OCI-LY7 (cell line): ENCODE data around the gene DCST2. TPM values are rescaled to one million over a fixed set of nuclear protein-coding genes. Genes with fewer than 3 reads are reported as not detected.
A peak's percentile ranks its signal among the peaks of the same experiment; 100 is the strongest.

Experiments
- BruUV-seq: library from RNA; stranded (reverse); fragments of 400-500 nt; replicated peaks from 2 replicates; lab custom pipeline; 2021; lab: Mats Ljungman, UMichigan
- CTCF ChIA-PET: fragments of 300-600 bp; sonication (Branson Sonifier 250); formaldehyde crosslinking; loops from one replicate; lab custom pipeline; 2022; ENCODE audit warnings: antibody characterized with exemption; ENCODE audit not compliant: unreplicated experiment; lab: Charles Lee
- POLR2A ChIA-PET: fragments of 300-600 bp; sonication (Branson Sonifier 250); formaldehyde crosslinking; loops from one replicate; lab custom pipeline; 2022; ENCODE audit warnings: antibody characterized with exemption; lab: Charles Lee
- DNase-seq: peaks from one replicate; pipeline ENCODE4 v3.0.0-alpha.2; 2015; ENCODE audit warnings: low spot score
- H2AFZ ChIP-seq: fragments of 200-600 bp; sonication (generic), shearing (Covaris generic); 2 replicates; pipeline ENCODE4 v1.6.1; 2014; ENCODE audit warnings: mild to moderate bottlenecking, antibody characterized with exemption, low read length, moderate library complexity
- H3K27ac ChIP-seq: fragments of 200-600 bp; sonication (generic); 2 replicates; pipeline ENCODE4 v1.5.1; 2014; ENCODE audit warnings: mixed run types, low read depth, mild to moderate bottlenecking, moderate library complexity, low read length, inconsistent platforms; ENCODE audit not compliant: poor library complexity, severe bottlenecking
- H3K36me3 ChIP-seq: fragments of 200-600 bp; sonication (generic); 2 replicates; pipeline ENCODE4 v1.6.1; 2014; ENCODE audit warnings: mild to moderate bottlenecking, antibody characterized with exemption, low read length, moderate library complexity, mixed read lengths; ENCODE audit not compliant: insufficient read depth
- H3K4me1 ChIP-seq: fragments of 200-600 bp; sonication (generic); 2 replicates; pipeline ENCODE4 v1.5.1; 2014; ENCODE audit warnings: mild to moderate bottlenecking, low read length; ENCODE audit not compliant: insufficient read depth, poor library complexity, severe bottlenecking
- H3K4me2 ChIP-seq: fragments of 200-600 bp; sonication (generic); 2 replicates; pipeline ENCODE4 v1.6.1; 2014; ENCODE audit warnings: mild to moderate bottlenecking, low read length
- H3K4me3 ChIP-seq: fragments of 200-600 bp; sonication (generic); 2 replicates; pipeline ENCODE4 v1.5.1; 2014; ENCODE audit warnings: mild to moderate bottlenecking, low read depth, low read length; ENCODE audit not compliant: poor library complexity, severe bottlenecking
- H3K79me2 ChIP-seq: fragments of 200-600 bp; sonication (generic); 2 replicates; pipeline ENCODE4 v1.6.1; 2016; ENCODE audit warnings: low read depth, mild to moderate bottlenecking, low read length, moderate library complexity, mixed read lengths; ENCODE audit not compliant: insufficient read depth
- H3K9me2 ChIP-seq: fragments of 200-600 bp; sonication (generic); 2 replicates; pipeline ENCODE4 v1.6.1; 2016; ENCODE audit warnings: mild to moderate bottlenecking, low read length, mixed read lengths; ENCODE audit not compliant: insufficient read depth
- H3K9me3 ChIP-seq: fragments of 200-600 bp; sonication (generic); 2 replicates; pipeline ENCODE4 v1.6.1; 2014; ENCODE audit warnings: mild to moderate bottlenecking, mixed run types, low read length, mixed read lengths
- H4K20me1 ChIP-seq: fragments of 200-600 bp; sonication (generic); 2 replicates; pipeline ENCODE4 v1.6.1; 2014; ENCODE audit warnings: mild to moderate bottlenecking, antibody characterized with exemption, low read length, moderate library complexity, mixed read lengths; ENCODE audit not compliant: insufficient read depth
- EZH2phosphoT487 ChIP-seq: fragments of 200-600 bp; sonication (generic); IDR thresholded peaks from 2 replicates; pipeline ENCODE4 v1.6.1; 2018; ENCODE audit warnings: low read depth, borderline replicate concordance, mild to moderate bottlenecking, mixed run types, antibody characterized with exemption, low read length, moderate library complexity, mixed read lengths
- intact Hi-C: fragments of 100-400 bp; cut with micrococcal nuclease; formaldehyde crosslinking; loops from one replicate; pipeline ENCODE4 v1.10.0; 2022; ENCODE audit not compliant: unreplicated experiment
- total RNA-seq, 2 experiments: library from RNA; depleted of rRNA in 1 of 2; stranded (reverse); fragments of >200 nt in 1 of 2; shearing (Covaris generic) in 1 of 2; gene quantifications; 2 replicates each; pipeline ENCODE4 v1.2.3, GENCODE V29; 2014 to 2022
- TF ChIP-seq, protein P1 (sequence below): fragments of 200-600 bp; sonication (generic); conservative IDR thresholded peaks from 2 replicates; pipeline ENCODE4 v1.5.1; 2014; ENCODE audit warnings: mild to moderate bottlenecking, antibody characterized with exemption, low read length, moderate library complexity, mixed read lengths

DCST2 gene
- total RNA-seq, 2 experiments from 2014 or later = 0.85 to 2.0 TPM

GRCh38 chr1:154974102-154974807 is 59.3 kb downstream of the DCST2 start, which contains the start of gene CKS1B:
TSS of gene CKS1B (plus strand) at chr1:154974681. CDS start at chr1:154974746, 65 bp downstream.
- H2AFZ ChIP-seq = peak within 1 kb of the TSS; percentile 20; the same call in 1 of the 2 replicates
- TF ChIP-seq, protein P1, sequence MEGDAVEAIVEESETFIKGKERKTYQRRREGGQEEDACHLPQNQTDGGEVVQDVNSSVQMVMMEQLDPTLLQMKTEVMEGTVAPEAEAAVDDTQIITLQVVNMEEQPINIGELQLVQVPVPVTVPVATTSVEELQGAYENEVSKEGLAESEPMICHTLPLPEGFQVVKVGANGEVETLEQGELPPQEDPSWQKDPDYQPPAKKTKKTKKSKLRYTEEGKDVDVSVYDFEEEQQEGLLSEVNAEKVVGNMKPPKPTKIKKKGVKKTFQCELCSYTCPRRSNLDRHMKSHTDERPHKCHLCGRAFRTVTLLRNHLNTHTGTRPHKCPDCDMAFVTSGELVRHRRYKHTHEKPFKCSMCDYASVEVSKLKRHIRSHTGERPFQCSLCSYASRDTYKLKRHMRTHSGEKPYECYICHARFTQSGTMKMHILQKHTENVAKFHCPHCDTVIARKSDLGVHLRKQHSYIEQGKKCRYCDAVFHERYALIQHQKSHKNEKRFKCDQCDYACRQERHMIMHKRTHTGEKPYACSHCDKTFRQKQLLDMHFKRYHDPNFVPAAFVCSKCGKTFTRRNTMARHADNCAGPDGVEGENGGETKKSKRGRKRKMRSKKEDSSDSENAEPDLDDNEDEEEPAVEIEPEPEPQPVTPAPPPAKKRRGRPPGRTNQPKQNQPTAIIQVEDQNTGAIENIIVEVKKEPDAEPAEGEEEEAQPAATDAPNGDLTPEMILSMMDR = no peak
- TF ChIP-seq EZH2phosphoT487 = no peak
- ChIA-PET CTCF (no interaction called here), POLR2A (interaction anchor here (0.5 to 1.7 kb wide), 10 partner anchors 16 to 338 kb away, joined by 3 to 6 read pairs (median 3); partner anchors contain the start of genes EFNA4, KCNN3, LENEP and PBXIP1)
- no peaks in the 10 kb centered on the region for H3K9me2 ChIP-seq
- intact Hi-C loops = loop anchor here (1.0 kb wide), 2 partner anchors 13 to 25 kb away; partner anchors contain the start of gene PYGO2
- BruUV-seq = no TSS peak
- peaks cover 15% of the 10 kb centered on the region; the same call in 1 of the 2 replicates for H4K20me1 ChIP-seq
- H3K36me3 ChIP-seq = peaks cover 50% of the 10 kb centered on the region
- peak; percentile 100 for DNase-seq
- peak within 1 kb of the TSS; percentile 89 for H3K27ac ChIP-seq
- peak within 1 kb of the TSS; percentile 83 for H3K4me3 ChIP-seq
- H3K4me1 ChIP-seq = peaks cover 52% of the 10 kb centered on the region
- peaks cover 72% of the 10 kb centered on the region for H3K79me2 ChIP-seq
- H3K9me3 ChIP-seq = no peaks in the 10 kb centered on the region
- peak within 1 kb of the TSS; percentile 86 for H3K4me2 ChIP-seq

- peaks cover 52% of the 10 kb centered on the region for H3K36me3 ChIP-seq
- H3K4me1 ChIP-seq = peaks cover 52% of the 10 kb centered on the region
- DNase-seq = peak; percentile 94
- peak overlapping the region; percentile 86 for H3K4me2 ChIP-seq
- H3K27ac ChIP-seq = peak overlapping the region; percentile 89
- H2AFZ ChIP-seq = peak overlapping the region; percentile 20; the same call in 1 of the 2 replicates
- H3K9me2 ChIP-seq = no peaks in the 10 kb centered on the region
- no peaks in the 10 kb centered on the region for H3K9me3 ChIP-seq
- H3K79me2 ChIP-seq = peaks cover 72% of the 10 kb centered on the region
- intact Hi-C loops = loop anchor here (1.0 kb wide), 2 partner anchors 12 to 26 kb away; partner anchors contain the start of gene PYGO2
- TSS peak; percentile 73 for BruUV-seq
- POLR2A ChIA-PET = interaction anchor here (0.6 to 1.7 kb wide), 8 partner anchors 16 to 339 kb away, joined by 3 to 6 read pairs (median 4); partner anchors contain the start of genes EFNA4, KCNN3, LENEP and PBXIP1
- no peak for TF ChIP-seq EZH2phosphoT487
- TF ChIP-seq, protein P1 = peak; percentile 37; the same call in 1 of the 2 replicates
- peak overlapping the region; percentile 83 for H3K4me3 ChIP-seq
- CTCF ChIA-PET = no interaction called here
- peaks cover 15% of the 10 kb centered on the region; the same call in 1 of the 2 replicates for H4K20me1 ChIP-seq
Measured at GRCh38 chr1:154973344-154974101, 60.1 kb downstream of the DCST2 start.
